ENCODE measurements around the gene MAPK1. TPM values are rescaled to one million over a fixed set of nuclear protein-coding genes. Genes with fewer than 3 reads are reported as not detected.
"Not testable (repeated sequence)": the region's sequence is repeated elsewhere in the genome, so short reads cannot be mapped to it uniquely, and the experiment has no call there.

The MAPK1 gene
- total and polyA plus RNA-seq, 2 donors (not counting 3 experiments of a cell fraction or from before 2014, with no cell fraction given), result 50.9 to 163 TPM

- Histone ChIP-seq H3K27ac (ENCODE audit: insufficient read depth, low read depth, low read length) (no peak overlapping the region), H3K4me2 (ENCODE audit: insufficient read depth, low read length) (no peak overlapping the region), H2AFZ (ENCODE audit: low read depth, low read length) (no peak overlapping the region), H3K9ac (replicated peaks; ENCODE audit: extremely low read depth, insufficient read depth, low read length) (no peak overlapping the region), H3K36me3 (ENCODE audit: control insufficient read depth in 2 of 2, extremely low read depth in 1 of 2, insufficient read depth in 2 of 2, low read length in 2 of 2) (peaks cover 3 to 8% of the 10 kb centered on the region in 2 experiments), H3K9me1 (replicated peaks; ENCODE audit: control insufficient read depth, extremely low read depth, insufficient read depth, low read length) (no peaks in the 10 kb centered on the region), H3K27me3 (ENCODE audit: control insufficient read depth in 2 of 2, insufficient read depth in 2 of 2, low read length in 2 of 2) (no peaks in the 10 kb centered on the region), H3K4me1 (ENCODE audit: control insufficient read depth, extremely low read depth, insufficient read depth, low read length) (peaks cover 20% of the 10 kb centered on the region), H3K4me3 (replicated peaks in 1 of 3; ENCODE audit: insufficient read depth in 1 of 3, low read depth in 1 of 3, low read length in 3 of 3) (no peak overlapping the region), H3K9me3 (replicated peaks; ENCODE audit: control insufficient read depth, insufficient read depth, low read length) (no peaks in the 10 kb centered on the region), H4K20me1 (replicated peaks; ENCODE audit: control insufficient read depth, extremely low read depth, insufficient read depth, low read length) (no peaks in the 10 kb centered on the region), H3K79me2 (ENCODE audit: control insufficient read depth, insufficient read depth, low read length) (peaks cover 25% of the 10 kb centered on the region)
- FAIRE-seq, result no peak
- dilution Hi-C loops (cut with MboI; ENCODE audit: extremely low pct_ligation_motif_present, low sequenced_read_pairs), result no loop called here
- DNase-seq (ENCODE audit: low read depth, low spot score), result no peak
- ChIA-PET POLR2A (no interaction called here), CTCF (interaction anchor here (1.6 to 2.2 kb wide), 3 partner anchors 11 to 83 kb away, joined by 4 to 8 read pairs (median 7); partner anchors contain the start of gene MAPK1)
- intact Hi-C loops (cut with micrococcal nuclease), result no loop called here
- no TSS peak for BruUV-seq (replicated peaks)
- no peak for TF ChIP-seq MYC (IDR thresholded peaks at IDR 0.05; ENCODE audit: low read depth, low read length)
- TF ChIP-seq FOS (IDR thresholded peaks at IDR 0.05; ENCODE audit: borderline replicate concordance, insufficient read depth, low read length), result no peak
- no peak for TF ChIP-seq JUN (IDR thresholded peaks at IDR 0.05; ENCODE audit: borderline replicate concordance, insufficient read depth, insufficient read length, low read depth)
These were observed 71.2 kb downstream of the MAPK1 start for GRCh38 chr22:21796231-21796630.

DNA sequence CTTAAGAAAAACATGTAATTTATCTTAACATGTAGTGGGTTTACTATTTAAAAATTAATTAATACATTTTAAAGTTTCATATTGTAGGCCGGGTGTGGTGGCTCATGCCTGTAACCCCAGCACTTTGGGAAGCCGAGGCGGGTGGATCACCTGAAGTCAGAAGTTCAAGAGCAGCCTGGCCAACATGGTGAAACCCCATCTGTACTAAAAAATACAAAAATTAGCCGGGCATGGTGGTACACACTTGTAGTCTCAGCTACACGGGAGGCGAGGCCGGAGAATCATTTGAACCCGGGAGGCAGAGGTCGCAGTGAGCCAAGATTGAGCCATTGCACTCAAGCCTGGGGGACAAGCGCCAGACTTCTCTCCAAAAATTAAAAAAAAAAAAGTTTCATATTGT lies 73.7 kb downstream of the MAPK1 start:
- Histone ChIP-seq H3K4me1 (ENCODE audit: control insufficient read depth, extremely low read depth, insufficient read depth, low read length) (peaks cover 17% of the 10 kb centered on the region), H3K79me2 (ENCODE audit: control insufficient read depth, insufficient read depth, low read length) (peaks cover 18% of the 10 kb centered on the region)
- H3K9me1 ChIP-seq (replicated peaks; ENCODE audit: control insufficient read depth, extremely low read depth, insufficient read depth, low read length); H3K27ac ChIP-seq (ENCODE audit: insufficient read depth, low read depth, low read length); H3K9ac ChIP-seq (replicated peaks; ENCODE audit: extremely low read depth, insufficient read depth, low read length); CTCF ChIA-PET; FAIRE-seq; H2AFZ ChIP-seq (ENCODE audit: low read depth, low read length); POLR2A ChIA-PET; H3K4me2 ChIP-seq (ENCODE audit: insufficient read depth, low read length); dilution Hi-C loops (cut with MboI; ENCODE audit: extremely low pct_ligation_motif_present, low sequenced_read_pairs); H3K36me3 ChIP-seq (ENCODE audit: control insufficient read depth in 2 of 2, extremely low read depth in 1 of 2, insufficient read depth in 2 of 2, low read length in 2 of 2); H4K20me1 ChIP-seq (replicated peaks; ENCODE audit: control insufficient read depth, extremely low read depth, insufficient read depth, low read length); H3K27me3 ChIP-seq (ENCODE audit: control insufficient read depth in 2 of 2, insufficient read depth in 2 of 2, low read length in 2 of 2); H3K9me3 ChIP-seq (replicated peaks; ENCODE audit: control insufficient read depth, insufficient read depth, low read length); BruUV-seq (replicated peaks); DNase-seq (ENCODE audit: low read depth, low spot score); intact Hi-C loops (cut with micrococcal nuclease); H3K4me3 ChIP-seq (replicated peaks in 1 of 3; ENCODE audit: insufficient read depth in 1 of 3, low read depth in 1 of 3, low read length in 3 of 3): not testable (repeated sequence)

All from endothelial cell of umbilical vein (primary cell).